ENCODE results near the gene HDAC4. TPM values are rescaled to one million over a fixed set of nuclear protein-coding genes. Genes with fewer than 3 reads are reported as not detected.

Gene HDAC4
- total RNA-seq, 1 donor from 2014 or later: 6.8 TPM

DNA sequence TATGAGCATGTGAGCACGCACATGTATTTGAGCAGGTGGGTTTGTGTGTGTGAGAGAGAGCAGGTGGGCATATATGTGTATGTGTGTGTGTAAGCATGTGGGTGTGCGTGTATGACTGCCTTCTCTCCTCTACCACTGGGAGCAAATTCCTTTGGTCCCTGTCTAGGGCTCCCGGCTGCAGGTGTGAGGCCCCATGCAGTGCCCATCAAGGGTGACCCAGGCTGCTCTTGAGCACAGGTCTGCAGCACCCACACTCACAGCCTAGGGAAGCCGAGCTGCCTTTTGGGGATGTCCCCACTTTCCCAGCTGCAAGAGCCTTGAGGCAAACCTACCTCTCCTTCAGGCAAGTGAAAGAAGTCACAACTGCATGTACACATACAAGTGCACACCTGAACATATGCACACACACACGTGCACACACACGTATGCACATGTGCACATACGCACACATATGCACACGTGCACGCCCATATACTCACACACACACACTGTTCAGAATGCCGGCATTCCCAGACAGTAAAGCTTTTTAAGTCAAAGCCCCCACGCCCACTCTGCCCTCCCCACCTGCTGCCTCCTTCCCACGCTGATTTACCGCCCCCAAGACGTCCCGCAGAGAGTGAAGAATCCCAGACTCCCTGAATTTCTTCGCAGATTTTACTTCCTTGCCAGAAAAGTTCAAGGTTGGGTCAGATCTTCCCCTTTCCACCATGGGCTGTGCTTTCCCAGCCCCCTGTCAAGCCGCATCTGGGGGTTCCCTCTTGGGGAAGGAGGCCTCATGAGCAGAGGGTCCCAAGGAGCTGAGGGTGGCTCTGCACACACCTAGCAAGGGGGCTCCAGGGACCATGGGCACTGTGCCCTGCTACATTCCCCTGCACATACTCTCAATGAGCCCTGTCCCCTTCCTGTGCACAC lies 382.3 kb downstream of the HDAC4 start:
- DNase-seq (ENCODE audit: low read depth, low spot score): no peak

GRCh38 chr2:239017491-239018098 lies 383.2 kb downstream of the HDAC4 start:
- no peak for DNase-seq (ENCODE audit: low read depth, low spot score)

DNA sequence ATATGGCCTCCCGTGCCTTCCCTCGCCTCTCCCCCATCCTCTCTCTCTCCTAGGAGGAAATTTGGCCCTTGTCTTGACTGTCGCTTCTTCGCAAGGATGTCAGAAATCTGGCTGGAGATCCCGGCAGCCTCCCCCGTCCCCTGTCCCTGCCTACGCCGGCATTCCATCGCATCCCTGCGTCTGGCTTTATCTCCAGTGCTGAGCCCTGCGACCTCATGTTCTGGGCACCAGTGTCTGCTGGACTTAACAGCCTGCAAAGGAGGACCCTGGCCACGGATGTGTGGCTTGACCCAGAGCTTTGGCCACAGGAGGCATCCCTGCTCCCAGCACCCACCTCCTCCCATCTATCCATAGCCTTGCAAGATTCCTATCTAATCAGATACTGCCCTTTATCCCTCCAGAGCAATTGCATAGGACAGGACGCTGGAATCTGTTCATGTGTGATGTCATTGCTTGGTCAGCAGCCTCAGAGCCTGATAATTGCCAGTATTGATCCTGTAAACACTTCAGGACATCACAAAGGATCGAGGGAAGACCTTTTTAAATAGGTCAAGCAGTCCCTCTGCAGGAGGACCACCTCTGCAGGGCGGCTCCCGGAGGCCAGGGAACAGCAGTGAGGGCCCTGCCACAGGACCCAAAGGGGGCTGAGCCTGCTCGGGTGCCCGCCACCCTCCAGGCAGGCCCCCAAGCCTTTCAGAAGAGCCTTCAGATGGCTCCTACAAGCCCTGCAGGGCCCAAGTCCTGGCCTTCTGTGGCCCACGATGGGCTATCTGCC lies 384.7 kb downstream of the HDAC4 start:
- no peak for DNase-seq (ENCODE audit: low read depth, low spot score)

GRCh38 chr2:239015218-239015900 lies 385.5 kb downstream of the HDAC4 start:
- DNase-seq (ENCODE audit: low read depth, low spot score): no peak

- no peak for DNase-seq (ENCODE audit: low read depth, low spot score)
Observed at GRCh38 chr2:239014458-239015217, 386.2 kb downstream of the HDAC4 start.

DNA sequence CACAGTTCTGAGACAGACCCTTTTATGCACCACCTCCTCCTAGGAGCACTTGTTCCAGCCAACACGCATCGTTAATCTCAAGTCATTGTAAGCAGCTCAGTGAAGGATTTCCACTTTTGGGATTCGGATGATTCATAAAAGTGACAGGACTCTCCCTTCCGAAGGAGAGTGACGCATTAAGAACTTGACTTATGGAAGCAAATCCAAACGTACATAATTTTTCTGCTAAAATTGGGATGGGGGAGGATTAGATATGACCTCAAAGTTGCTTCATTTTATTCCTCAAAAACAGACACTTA lies 387.2 kb downstream of the HDAC4 start:
- no peak for DNase-seq (ENCODE audit: low read depth, low spot score)

DNA sequence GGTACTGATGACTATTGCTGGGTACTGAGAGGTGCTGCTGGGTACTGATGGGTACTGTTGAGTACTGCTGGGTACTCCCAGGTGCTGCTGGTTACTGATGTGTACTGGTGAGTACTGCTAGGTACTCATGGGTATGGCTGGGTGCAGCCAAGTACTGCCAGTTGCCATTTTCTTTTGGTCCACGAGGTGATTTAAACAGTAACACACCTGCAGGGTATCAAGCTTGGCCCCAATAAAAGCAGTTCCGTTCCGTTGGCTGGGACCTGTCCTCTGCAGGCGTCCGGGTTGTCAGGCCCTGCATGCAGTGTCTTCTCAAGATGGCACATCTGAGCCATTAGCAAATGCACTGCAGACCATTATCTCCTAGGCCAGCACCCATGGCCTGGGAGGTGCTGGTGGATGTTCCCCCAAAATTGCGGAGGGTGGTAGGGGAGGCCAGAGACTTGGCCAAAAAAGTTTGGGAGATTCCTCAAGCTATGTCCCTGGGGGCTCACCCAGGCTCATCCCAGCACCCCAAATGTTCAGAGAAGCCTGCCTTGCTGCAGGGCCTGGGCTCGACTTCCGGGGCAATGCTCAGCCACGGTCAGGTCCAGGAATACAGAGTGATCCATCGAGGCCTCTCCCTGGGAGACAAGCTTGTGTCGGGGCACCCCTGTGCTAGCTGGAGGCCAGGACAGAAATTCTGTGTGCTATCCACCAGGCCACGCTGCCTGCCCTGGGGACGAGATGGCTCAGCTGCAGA lies 387.7 kb downstream of the HDAC4 start:
- no peak for DNase-seq (ENCODE audit: low read depth, low spot score)

GRCh38 chr2:239012228-239012627 lies 388.6 kb downstream of the HDAC4 start:
- no peak for DNase-seq (ENCODE audit: low read depth, low spot score)

DNA sequence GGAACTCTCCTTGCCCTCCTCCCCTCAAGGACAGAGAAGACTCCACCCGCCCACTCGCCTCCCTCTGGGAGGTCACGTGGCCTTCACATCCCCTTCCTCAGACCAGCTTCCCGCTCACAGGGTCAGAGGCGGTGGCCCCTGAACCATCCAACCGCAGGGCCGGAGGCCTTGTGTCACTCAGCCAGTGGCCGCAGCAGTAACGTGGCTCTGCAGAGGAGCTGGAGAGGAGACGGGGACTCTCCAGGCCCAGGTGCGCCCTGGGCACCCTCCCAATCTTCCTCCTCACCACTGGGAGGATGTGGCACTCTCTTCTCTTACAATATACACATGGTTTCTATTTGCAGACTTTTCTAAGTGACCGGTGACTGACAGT lies 391.2 kb downstream of the HDAC4 start:
- no peak for DNase-seq (ENCODE audit: low read depth, low spot score)

- no peak for DNase-seq (ENCODE audit: low read depth, low spot score)
Observed at GRCh38 chr2:239008677-239009588, 391.9 kb downstream of the HDAC4 start.

GRCh38 chr2:239008004-239008403 lies 392.8 kb downstream of the HDAC4 start:
- DNase-seq (ENCODE audit: low read depth, low spot score): no peak

- no peak for DNase-seq (ENCODE audit: low read depth, low spot score)
Observed at GRCh38 chr2:239006622-239007285, 394.1 kb downstream of the HDAC4 start.

DNA sequence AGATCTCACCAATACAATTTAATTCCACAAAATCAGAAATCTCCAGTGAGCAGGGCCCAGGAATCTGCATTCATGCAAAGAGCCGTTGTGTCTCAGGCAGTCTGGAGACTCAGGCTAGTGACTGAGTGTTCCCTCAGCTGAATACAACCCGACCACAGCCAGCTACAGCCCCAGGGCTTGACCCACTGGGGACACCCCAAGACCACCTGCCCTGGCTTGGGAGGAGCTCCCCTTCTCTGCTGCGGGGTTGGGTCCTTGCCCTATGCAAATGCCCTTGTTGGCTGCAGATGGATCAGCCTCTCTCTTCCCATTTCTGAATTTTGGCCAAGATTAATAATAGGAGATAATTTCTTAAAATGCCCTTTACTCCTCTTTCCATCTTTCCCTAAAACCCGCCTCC lies 395.2 kb downstream of the HDAC4 start:
- no peak for DNase-seq (ENCODE audit: low read depth, low spot score)

GRCh38 chr2:239004274-239005015 lies 396.4 kb downstream of the HDAC4 start:
- no peak for DNase-seq (ENCODE audit: low read depth, low spot score)

- DNase-seq (ENCODE audit: low read depth, low spot score): no peak
Observed at GRCh38 chr2:239003624-239004273, 397.1 kb downstream of the HDAC4 start.

DNA sequence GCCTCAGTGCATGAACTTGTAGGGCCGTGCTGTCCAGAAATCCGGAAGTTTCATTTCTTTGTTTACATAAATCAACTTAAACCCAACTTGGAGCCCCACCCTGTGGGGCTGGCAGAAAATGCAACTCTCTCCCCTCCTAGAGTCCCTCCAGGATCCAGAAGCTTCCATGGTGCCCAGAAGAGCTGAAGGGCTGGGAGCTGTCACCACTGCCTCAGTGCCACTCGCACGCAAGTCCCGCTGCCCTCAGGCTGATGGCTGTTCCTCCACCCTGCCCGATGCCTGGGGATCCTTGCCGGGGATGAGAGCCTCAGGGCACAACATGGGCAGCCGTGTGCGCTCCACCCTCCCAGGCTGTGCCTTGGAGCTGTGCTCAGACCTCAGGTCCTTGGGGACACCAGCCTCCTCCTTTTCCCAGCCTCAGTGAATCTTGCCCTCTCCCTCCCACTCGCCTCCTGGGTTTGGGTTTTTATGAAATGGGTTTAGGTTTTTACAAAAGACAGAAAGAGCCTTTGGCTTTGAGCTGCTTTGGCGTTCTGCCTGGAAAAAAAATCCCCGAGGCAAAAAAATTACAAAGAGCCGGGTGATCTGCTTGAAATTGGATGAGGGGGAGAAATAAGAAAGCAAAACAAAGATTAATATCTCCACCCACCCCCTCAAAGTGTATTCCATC lies 397.7 kb downstream of the HDAC4 start:
- no peak for DNase-seq (ENCODE audit: low read depth, low spot score)

- no peak for DNase-seq (ENCODE audit: low read depth, low spot score)
Observed at GRCh38 chr2:239002591-239002953, 398.2 kb downstream of the HDAC4 start.
